GM18498 (cell line): ENCODE measurements around the gene IGSF9B.

Experiments used
- ATAC-seq: cut with Tn5 transposase; IDR thresholded peaks from one replicate; pipeline ENCODE4 v1.9.1; 2021; ENCODE audit warnings: mild to moderate bottlenecking, moderate library complexity; ENCODE audit not compliant: unreplicated experiment

Gene IGSF9B

GRCh38 chr11:133902506-133902905 lies 54.3 kb downstream of the IGSF9B start:
- ATAC-seq = no peak

- ATAC-seq = no peak
Observed at GRCh38 chr11:133901999-133902398, 54.8 kb downstream of the IGSF9B start.

- no peak for ATAC-seq
Observed at GRCh38 chr11:133901316-133901715, 55.5 kb downstream of the IGSF9B start.

GRCh38 chr11:133900176-133901105 lies 56.3 kb downstream of the IGSF9B start:
- ATAC-seq = no peak

GRCh38 chr11:133898770-133899115 lies 58.0 kb downstream of the IGSF9B start:
- no peak for ATAC-seq

GRCh38 chr11:133898031-133898769 lies 58.6 kb downstream of the IGSF9B start:
- ATAC-seq = no peak

GRCh38 chr11:133897331-133897650 lies 59.5 kb downstream of the IGSF9B start:
- ATAC-seq = no peak

- ATAC-seq = no peak
Observed at GRCh38 chr11:133896642-133897330, 60.0 kb downstream of the IGSF9B start.

- no peak for ATAC-seq
Observed at GRCh38 chr11:133896028-133896427, 60.7 kb downstream of the IGSF9B start.

GRCh38 chr11:133895551-133895950 lies 61.2 kb downstream of the IGSF9B start:
- no peak for ATAC-seq

GRCh38 chr11:133895061-133895479 lies 61.7 kb downstream of the IGSF9B start:
- ATAC-seq = no peak

GRCh38 chr11:133893381-133893780 lies 63.4 kb downstream of the IGSF9B start:
- no peak for ATAC-seq

GRCh38 chr11:133892584-133893380 lies 64.0 kb downstream of the IGSF9B start:
- no peak for ATAC-seq

- ATAC-seq = no peak
Observed at GRCh38 chr11:133892126-133892525, 64.6 kb downstream of the IGSF9B start.

- no peak for ATAC-seq
Observed at GRCh38 chr11:133889893-133890292, 66.9 kb downstream of the IGSF9B start.

GRCh38 chr11:133889188-133889587 lies 67.6 kb downstream of the IGSF9B start:
- ATAC-seq = no peak

- no peak for ATAC-seq
Observed at GRCh38 chr11:133887692-133888332, 69.0 kb downstream of the IGSF9B start.

- no peak for ATAC-seq
Observed at GRCh38 chr11:133886029-133886428, 70.7 kb downstream of the IGSF9B start.

- ATAC-seq = no peak
Observed at GRCh38 chr11:133872160-133872559, 84.6 kb downstream of the IGSF9B start.

- ATAC-seq = no peak
Observed at GRCh38 chr11:133867456-133867855, 89.3 kb downstream of the IGSF9B start.
